ENCODE results near the gene CYSRT1. TPM values are rescaled to one million over a fixed set of nuclear protein-coding genes. Genes with fewer than 3 reads are reported as not detected.
"Not testable (repeated sequence)": the region's sequence is repeated elsewhere in the genome, so short reads cannot be mapped to it uniquely, and the experiment has no call there.

The CYSRT1 gene
- total RNA-seq, 1 donor from 2014 or later = 0.81 TPM

- ATAC-seq (peak; percentile 43), DNase-seq (ENCODE audit: low spot score) (no peak)
Measured at GRCh38 chr9:137247135-137247915, 22.4 kb downstream of the CYSRT1 start.

- DNase-seq (ENCODE audit: low spot score) (no peak), ATAC-seq (no peak)
Measured at GRCh38 chr9:137247916-137248175, 22.9 kb downstream of the CYSRT1 start.

- DNase-seq (ENCODE audit: low spot score) (no peak), ATAC-seq (no peak)
Measured at GRCh38 chr9:137250329-137251193, 25.6 kb downstream of the CYSRT1 start.

- ATAC-seq (no peak), DNase-seq (ENCODE audit: low spot score) (no peak)
Measured at GRCh38 chr9:137251194-137251461, 26.2 kb downstream of the CYSRT1 start, which contains the start of gene STPG3. TSS of gene STPG3 (plus strand) at chr9:137251286. CDS start at chr9:137251287, 1 bp downstream.

- no peak for ATAC-seq
- DNase-seq (ENCODE audit: low spot score) = no peak
Measured at GRCh38 chr9:137251490-137252268, 26.7 kb downstream of the CYSRT1 start.

GRCh38 chr9:137252555-137253506 lies 27.9 kb downstream of the CYSRT1 start:
- no peak for DNase-seq (ENCODE audit: low spot score)
- no peak for ATAC-seq

- DNase-seq (ENCODE audit: low spot score) (peak; percentile 82), ATAC-seq (peak; percentile 74)
Measured at GRCh38 chr9:137253717-137254623, 29.0 kb downstream of the CYSRT1 start.

- DNase-seq (ENCODE audit: low spot score) (peak; percentile 97), ATAC-seq (peak; percentile 83)
Measured at GRCh38 chr9:137254624-137255447, 29.9 kb downstream of the CYSRT1 start, which contains the start of gene NELFB. TSS of gene NELFB (plus strand) at chr9:137255327.

GRCh38 chr9:137255448-137256114 lies 30.6 kb downstream of the CYSRT1 start:
- DNase-seq (ENCODE audit: low spot score) = no peak
- ATAC-seq = peak; percentile 24

- DNase-seq (ENCODE audit: low spot score) = no peak
- ATAC-seq = no peak
Measured at GRCh38 chr9:137256362-137256761, 31.4 kb downstream of the CYSRT1 start.

GRCh38 chr9:137256856-137257255 lies 31.9 kb downstream of the CYSRT1 start:
- DNase-seq (ENCODE audit: low spot score) (no peak), ATAC-seq (no peak)

- not testable (repeated sequence) for ATAC-seq
- peak; percentile 48 for DNase-seq (ENCODE audit: low spot score)
Measured at GRCh38 chr9:137262173-137262908, 37.4 kb downstream of the CYSRT1 start.

- ATAC-seq (no peak), DNase-seq (ENCODE audit: low spot score) (no peak)
Measured at GRCh38 chr9:137262909-137263285, 37.9 kb downstream of the CYSRT1 start.

GRCh38 chr9:137263506-137263905 lies 38.5 kb downstream of the CYSRT1 start:
- DNase-seq (ENCODE audit: low spot score) = no peak
- ATAC-seq = peak; percentile 17

- ATAC-seq (no peak), DNase-seq (ENCODE audit: low spot score) (no peak)
Measured at GRCh38 chr9:137264067-137264466, 39.1 kb downstream of the CYSRT1 start.

GRCh38 chr9:137265496-137266161 lies 40.7 kb downstream of the CYSRT1 start:
- ATAC-seq (no peak), DNase-seq (ENCODE audit: low spot score) (no peak)

- no peak for ATAC-seq
Measured at GRCh38 chr9:137266162-137266527, 41.2 kb downstream of the CYSRT1 start.

More at GRCh38 chr9:137266162-137266527, 41.2 kb downstream of the CYSRT1 start:
- DNase-seq (ENCODE audit: low spot score) = peak; percentile 49

Measured in left lobe of liver (tissue), 2 donors.